Measurements from ENCODE around the gene ZC3H10.
"Not testable (repeated sequence)": the region's sequence is repeated elsewhere in the genome, so short reads cannot be mapped to it uniquely, and the experiment has no call there.

Gene ZC3H10

GRCh38 chr12:56117778-56118687 lies at the start of gene ZC3H10:
ZC3H10 (plus strand) TSS chr12:56118266; CDS start chr12:56120563, 2,297 bp downstream.
- DNase-seq = no peak

- DNase-seq = no peak
Observed at GRCh38 chr12:56071648-56072047, 46.4 kb upstream of the ZC3H10 start.

- no peak for DNase-seq
Observed at GRCh38 chr12:56074396-56074795, 43.7 kb upstream of the ZC3H10 start.

- not testable (repeated sequence) for DNase-seq
Observed at GRCh38 chr12:56077966-56078365, 40.1 kb upstream of the ZC3H10 start.

- DNase-seq = no peak
Observed at GRCh38 chr12:56078427-56078826, 39.6 kb upstream of the ZC3H10 start.

- DNase-seq = peak; percentile 59
Observed at GRCh38 chr12:56078931-56079722, 38.9 kb upstream of the ZC3H10 start.

- peak; percentile 59 for DNase-seq
Observed at GRCh38 chr12:56079723-56080555, 38.1 kb upstream of the ZC3H10 start, which contains the start of gene ERBB3. ERBB3 (plus strand) TSS chr12:56080165; CDS start chr12:56080301, 136 bp downstream.

- DNase-seq = no peak
Observed at GRCh38 chr12:56080556-56081138, 37.4 kb upstream of the ZC3H10 start.

- no peak for DNase-seq
Observed at GRCh38 chr12:56081393-56082347, 36.4 kb upstream of the ZC3H10 start.

GRCh38 chr12:56082382-56082781 lies 35.7 kb upstream of the ZC3H10 start:
- no peak for DNase-seq

- DNase-seq = no peak
Observed at GRCh38 chr12:56082967-56083366, 35.1 kb upstream of the ZC3H10 start.

- no peak for DNase-seq
Observed at GRCh38 chr12:56084958-56085543, 33.0 kb upstream of the ZC3H10 start.

GRCh38 chr12:56086096-56086495 lies 32.0 kb upstream of the ZC3H10 start:
- no peak for DNase-seq

GRCh38 chr12:56086608-56087007 lies 31.5 kb upstream of the ZC3H10 start:
- DNase-seq = no peak

GRCh38 chr12:56087220-56087619 lies 30.8 kb upstream of the ZC3H10 start:
- DNase-seq = no peak

GRCh38 chr12:56097738-56098137 lies 20.3 kb upstream of the ZC3H10 start:
- no peak for DNase-seq

- DNase-seq = no peak
Observed at GRCh38 chr12:56098592-56098991, 19.5 kb upstream of the ZC3H10 start.

- no peak for DNase-seq
Observed at GRCh38 chr12:56099787-56100186, 18.3 kb upstream of the ZC3H10 start.

- DNase-seq = no peak
Observed at GRCh38 chr12:56101045-56101444, 17.0 kb upstream of the ZC3H10 start.

GRCh38 chr12:56102683-56103065 lies 15.4 kb upstream of the ZC3H10 start:
- no peak for DNase-seq

All from cortex of kidney (tissue), 1 donor.